Measurements from ENCODE around the gene APOBEC3A.
"Not testable (repeated sequence)": the region's sequence is repeated elsewhere in the genome, so short reads cannot be mapped to it uniquely, and the experiment has no call there.

The APOBEC3A gene

DNA sequence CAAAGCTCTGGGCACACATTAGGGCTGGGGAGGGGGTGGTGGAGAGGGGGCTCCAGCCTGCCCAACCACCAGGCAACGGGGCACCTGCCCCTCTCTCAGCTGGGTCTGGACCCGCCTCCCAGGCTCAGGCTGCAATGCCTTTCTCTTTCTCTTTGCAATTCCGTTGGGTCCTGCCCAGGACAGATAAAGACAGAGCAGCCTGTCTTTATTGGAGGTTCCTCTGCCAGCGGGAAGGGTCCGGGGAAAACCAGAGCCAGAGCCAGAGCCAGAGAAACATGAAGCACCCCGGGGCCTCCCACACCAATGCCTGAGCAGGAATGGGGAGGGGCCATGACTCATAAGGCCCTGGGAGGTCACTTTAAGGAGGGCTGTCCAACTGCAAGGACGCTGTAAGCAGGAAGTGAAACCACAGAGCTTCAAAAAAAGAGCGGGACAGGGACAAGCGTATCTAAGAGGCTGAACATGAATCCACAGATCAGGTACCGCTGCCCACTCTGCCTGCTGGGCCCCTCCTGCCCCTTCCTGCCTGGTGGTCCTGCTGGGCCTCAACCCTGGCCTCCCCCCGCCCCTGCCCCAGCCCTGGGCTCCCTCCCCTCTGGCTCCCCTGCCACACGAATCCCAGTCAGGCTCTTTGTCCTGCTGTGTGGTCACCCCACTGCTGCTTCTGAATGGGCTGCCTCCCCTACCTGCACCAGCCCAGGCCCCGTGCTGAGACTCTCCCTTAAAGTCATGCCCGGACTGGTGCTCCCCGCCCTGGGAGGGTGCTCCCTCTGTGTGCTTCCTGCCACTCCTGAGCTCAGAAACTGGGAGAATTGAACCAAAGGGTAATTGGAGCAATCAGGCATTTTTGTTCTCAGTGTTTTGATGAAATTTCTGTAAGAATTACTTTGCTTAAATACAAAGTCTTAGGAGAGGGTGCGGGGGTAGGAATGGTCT, 24.9 kb downstream of the APOBEC3A start, which contains the start of gene APOBEC3B:
Gene APOBEC3B, plus strand, starts transcription at position 356 of the 936 bp plus-strand sequence. Its CDS starts 107 bp downstream, at position 463.
- DNase-seq, result peak; percentile 79

DNA sequence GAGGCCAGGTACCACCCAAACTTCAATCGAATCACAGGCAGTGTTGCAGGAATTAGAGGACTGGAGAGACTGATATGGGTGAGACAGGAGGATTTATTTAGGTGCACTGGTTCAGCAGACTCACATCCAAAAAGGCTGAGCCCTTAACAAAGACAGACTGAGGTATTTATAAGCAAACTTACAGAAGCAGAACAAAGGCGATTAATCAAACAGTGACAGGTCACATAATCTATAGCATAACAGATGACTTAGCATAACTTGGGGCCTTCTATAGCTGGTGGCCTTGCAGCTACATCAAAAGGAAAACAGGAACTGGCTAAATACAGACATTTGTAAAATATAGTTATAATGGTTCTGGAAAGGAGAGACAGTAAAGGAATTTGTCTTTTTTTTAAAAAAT, 26.8 kb downstream of the APOBEC3A start:
- DNase-seq, result no peak

- peak; percentile 89 for DNase-seq
These were observed 27.7 kb downstream of the APOBEC3A start for GRCh38 chr22:38984784-38985757.

- DNase-seq, result no peak
These were observed 29.2 kb downstream of the APOBEC3A start for GRCh38 chr22:38986629-38987028.

- peak; percentile 42 for DNase-seq
These were observed 29.9 kb downstream of the APOBEC3A start for GRCh38 chr22:38987171-38987895.

DNA sequence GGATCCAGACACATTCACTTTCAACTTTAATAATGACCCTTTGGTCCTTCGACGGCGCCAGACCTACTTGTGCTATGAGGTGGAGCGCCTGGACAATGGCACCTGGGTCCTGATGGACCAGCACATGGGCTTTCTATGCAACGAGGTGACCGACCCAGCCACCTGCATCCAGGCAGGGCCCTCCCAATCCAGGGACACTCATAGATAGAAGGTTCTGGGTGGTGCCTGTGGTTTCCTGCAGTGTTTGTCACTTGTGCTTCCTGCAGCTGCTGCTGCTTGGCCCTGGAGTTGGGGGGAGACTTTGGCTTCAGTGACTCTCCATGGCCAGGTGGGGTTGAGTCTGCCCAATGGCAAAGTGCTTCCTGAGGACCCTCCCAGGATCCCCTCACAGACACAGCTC, 32.1 kb downstream of the APOBEC3A start:
- DNase-seq, result no peak

DNA sequence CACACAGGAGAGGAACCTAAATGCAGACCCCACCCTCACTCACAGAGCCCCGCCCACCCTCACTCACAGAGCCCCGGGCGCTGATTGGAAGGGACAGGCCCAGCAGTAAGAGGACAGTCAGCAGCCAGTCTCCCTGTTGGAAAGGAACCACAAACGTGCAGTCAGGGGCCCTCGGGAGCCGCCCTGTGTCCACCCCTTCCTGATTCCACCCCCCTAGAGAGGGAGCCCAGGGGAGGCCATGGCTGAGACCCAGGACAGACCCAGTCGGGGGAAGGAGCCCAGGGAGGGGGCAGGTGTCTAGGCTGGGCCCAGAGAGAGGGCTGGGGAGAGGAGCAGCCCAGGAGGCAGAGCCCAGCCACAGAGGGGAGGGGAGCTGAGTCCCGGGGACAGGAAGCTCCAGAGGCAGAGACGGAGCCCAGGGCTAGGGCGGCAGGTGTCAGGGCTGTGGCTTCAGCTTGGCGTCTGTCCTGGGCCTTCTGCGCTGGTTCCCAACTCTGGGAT, 35.5 kb downstream of the APOBEC3A start:
- peak; percentile 38 for DNase-seq

- no peak for DNase-seq
These were observed 38.7 kb downstream of the APOBEC3A start for GRCh38 chr22:38996105-38996504.

DNA sequence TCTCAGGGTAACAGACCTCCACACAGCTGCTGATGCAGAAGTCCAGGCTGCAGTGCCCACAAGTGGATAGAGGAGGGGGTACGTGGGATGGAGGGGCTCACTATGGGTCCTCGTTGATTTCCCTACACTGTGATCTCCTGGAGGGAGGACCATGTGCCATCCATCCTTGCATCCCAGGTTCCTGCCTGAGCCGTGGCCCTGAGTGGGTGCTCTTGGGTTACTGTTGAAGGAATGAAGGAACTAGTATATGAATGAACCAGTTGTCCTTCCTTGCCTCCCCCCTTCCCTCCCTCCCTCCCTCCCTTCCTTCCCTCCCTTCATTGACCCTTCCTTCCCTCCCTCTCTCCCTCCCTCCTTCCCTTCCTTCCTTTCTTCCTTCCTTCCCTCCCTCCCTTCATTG, 40.1 kb downstream of the APOBEC3A start:
- no peak for DNase-seq

GRCh38 chr22:39003165-39003638, 45.8 kb downstream of the APOBEC3A start:
- peak; percentile 82 for DNase-seq

- no peak for DNase-seq
These were observed 49.8 kb downstream of the APOBEC3A start for GRCh38 chr22:39007177-39007576.

- not testable (repeated sequence) for DNase-seq
These were observed 51.0 kb downstream of the APOBEC3A start for GRCh38 chr22:39008271-39008850.

GRCh38 chr22:39010946-39011345, 53.5 kb downstream of the APOBEC3A start:
- DNase-seq, result no peak

All from stimulated activated CD4-positive, alpha-beta T cell treated with anti-CD3 and anti-CD28 coated beads, Interleukin-15, amount 100 ng/mL, for 24 hours (primary cell).